Progenitor cell of endocrine pancreas (in vitro differentiated cells): ENCODE results near the gene ATM. TPM values are rescaled to one million over a fixed set of nuclear protein-coding genes. Genes with fewer than 3 reads are reported as not detected.

Experiments
- DNase-seq: peaks from one replicate; pipeline ENCODE4 v3.0.0; 2021; ENCODE audit warnings: low spot score; ENCODE audit not compliant: unreplicated experiment
- H3K27ac Mint-ChIP-seq: 2 replicates; pipeline ENCODE4 v1.8.0; 2021; ENCODE audit warnings: mild to moderate bottlenecking, moderate library complexity, mixed read lengths
- H3K27me3 Mint-ChIP-seq: 2 replicates; pipeline ENCODE4 v1.8.0; 2021; ENCODE audit warnings: mixed read lengths
- H3K36me3 Mint-ChIP-seq: 2 replicates; pipeline ENCODE4 v1.8.0; 2022; ENCODE audit warnings: mixed read lengths; ENCODE audit not compliant: insufficient read depth
- H3K4me1 Mint-ChIP-seq: 2 replicates; pipeline ENCODE4 v1.8.0; 2021; ENCODE audit warnings: low read depth, mixed read lengths
- H3K4me3 Mint-ChIP-seq: 2 replicates; pipeline ENCODE4 v1.8.0; 2021; ENCODE audit warnings: low read depth, mild to moderate bottlenecking, moderate library complexity, mixed read lengths
- H3K9me3 Mint-ChIP-seq: 2 replicates; pipeline ENCODE4 v1.8.0; 2021; ENCODE audit warnings: low read depth, mixed read lengths
- total RNA-seq: library from RNA; stranded (reverse); gene quantifications from 2 replicates; pipeline ENCODE4 v1.2.1, GENCODE V29; 2021
- TF ChIP-seq, protein P1 (sequence below): fragments of 200-600 bp; sonication (generic); IDR thresholded peaks from one replicate; pipeline ENCODE4 v1.5.0; 2021; ENCODE audit warnings: antibody characterized with exemption, mild to moderate bottlenecking; ENCODE audit not compliant: unreplicated experiment

ATM gene
- total RNA-seq, 1 donor from 2014 or later: 79.2 TPM

GRCh38 chr11:108221371-108221770 lies 1.5 kb upstream of the ATM start:
- no peaks in the 10 kb centered on the region for H3K9me3 Mint-ChIP-seq
- H3K4me1 Mint-ChIP-seq: peaks cover 31% of the 10 kb centered on the region
- DNase-seq: no peak
- no peak overlapping the region for H3K4me3 Mint-ChIP-seq
- H3K27ac Mint-ChIP-seq: no peak overlapping the region
- no peaks in the 10 kb centered on the region for H3K27me3 Mint-ChIP-seq
- TF ChIP-seq, protein P1, sequence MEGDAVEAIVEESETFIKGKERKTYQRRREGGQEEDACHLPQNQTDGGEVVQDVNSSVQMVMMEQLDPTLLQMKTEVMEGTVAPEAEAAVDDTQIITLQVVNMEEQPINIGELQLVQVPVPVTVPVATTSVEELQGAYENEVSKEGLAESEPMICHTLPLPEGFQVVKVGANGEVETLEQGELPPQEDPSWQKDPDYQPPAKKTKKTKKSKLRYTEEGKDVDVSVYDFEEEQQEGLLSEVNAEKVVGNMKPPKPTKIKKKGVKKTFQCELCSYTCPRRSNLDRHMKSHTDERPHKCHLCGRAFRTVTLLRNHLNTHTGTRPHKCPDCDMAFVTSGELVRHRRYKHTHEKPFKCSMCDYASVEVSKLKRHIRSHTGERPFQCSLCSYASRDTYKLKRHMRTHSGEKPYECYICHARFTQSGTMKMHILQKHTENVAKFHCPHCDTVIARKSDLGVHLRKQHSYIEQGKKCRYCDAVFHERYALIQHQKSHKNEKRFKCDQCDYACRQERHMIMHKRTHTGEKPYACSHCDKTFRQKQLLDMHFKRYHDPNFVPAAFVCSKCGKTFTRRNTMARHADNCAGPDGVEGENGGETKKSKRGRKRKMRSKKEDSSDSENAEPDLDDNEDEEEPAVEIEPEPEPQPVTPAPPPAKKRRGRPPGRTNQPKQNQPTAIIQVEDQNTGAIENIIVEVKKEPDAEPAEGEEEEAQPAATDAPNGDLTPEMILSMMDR: no peak
- peaks cover 3% of the 10 kb centered on the region for H3K36me3 Mint-ChIP-seq

GRCh38 chr11:108221911-108222573 lies 825 bp upstream of the ATM start:
- H3K27ac Mint-ChIP-seq: no peak overlapping the region
- no peaks in the 10 kb centered on the region for H3K9me3 Mint-ChIP-seq
- DNase-seq: no peak
- no peak overlapping the region for H3K4me3 Mint-ChIP-seq
- TF ChIP-seq, protein P1: no peak
- no peaks in the 10 kb centered on the region for H3K27me3 Mint-ChIP-seq
- peaks cover 31% of the 10 kb centered on the region for H3K4me1 Mint-ChIP-seq
- peaks cover 3% of the 10 kb centered on the region for H3K36me3 Mint-ChIP-seq

GRCh38 chr11:108223348-108224149 lies 682 bp downstream of the ATM start:
- no peaks in the 10 kb centered on the region for H3K9me3 Mint-ChIP-seq
- H3K4me1 Mint-ChIP-seq: peaks cover 29% of the 10 kb centered on the region
- peaks cover 4% of the 10 kb centered on the region for H3K36me3 Mint-ChIP-seq
- TF ChIP-seq, protein P1: no peak
- DNase-seq: no peak
- no peak overlapping the region for H3K4me3 Mint-ChIP-seq
- H3K27me3 Mint-ChIP-seq: no peaks in the 10 kb centered on the region
- no peak overlapping the region for H3K27ac Mint-ChIP-seq

DNA sequence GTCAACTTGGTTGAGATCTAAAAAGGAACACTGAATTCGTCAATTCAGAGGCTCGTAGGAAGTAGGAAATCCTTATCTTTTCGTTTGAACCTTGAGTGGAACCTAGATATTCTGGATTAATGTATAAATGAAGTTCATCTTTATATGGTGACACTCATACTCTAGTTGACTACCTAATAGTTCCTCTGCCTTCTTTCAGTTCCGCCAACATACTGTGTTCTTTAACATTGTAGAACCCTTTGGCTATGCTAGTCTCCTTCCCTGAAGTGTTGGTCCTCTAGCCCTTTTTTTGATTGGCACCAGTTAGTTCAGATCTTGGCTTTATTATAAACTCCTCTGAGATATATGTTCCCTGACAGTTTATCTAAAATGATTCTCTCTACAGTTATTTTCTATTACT lies 1.5 kb downstream of the ATM start:
- TF ChIP-seq, protein P1: no peak
- H3K9me3 Mint-ChIP-seq: no peaks in the 10 kb centered on the region
- no peak overlapping the region for H3K4me3 Mint-ChIP-seq
- peaks cover 6% of the 10 kb centered on the region for H3K36me3 Mint-ChIP-seq
- H3K27me3 Mint-ChIP-seq: no peaks in the 10 kb centered on the region
- DNase-seq: no peak
- H3K27ac Mint-ChIP-seq: no peak overlapping the region
- H3K4me1 Mint-ChIP-seq: peaks cover 24% of the 10 kb centered on the region

DNA sequence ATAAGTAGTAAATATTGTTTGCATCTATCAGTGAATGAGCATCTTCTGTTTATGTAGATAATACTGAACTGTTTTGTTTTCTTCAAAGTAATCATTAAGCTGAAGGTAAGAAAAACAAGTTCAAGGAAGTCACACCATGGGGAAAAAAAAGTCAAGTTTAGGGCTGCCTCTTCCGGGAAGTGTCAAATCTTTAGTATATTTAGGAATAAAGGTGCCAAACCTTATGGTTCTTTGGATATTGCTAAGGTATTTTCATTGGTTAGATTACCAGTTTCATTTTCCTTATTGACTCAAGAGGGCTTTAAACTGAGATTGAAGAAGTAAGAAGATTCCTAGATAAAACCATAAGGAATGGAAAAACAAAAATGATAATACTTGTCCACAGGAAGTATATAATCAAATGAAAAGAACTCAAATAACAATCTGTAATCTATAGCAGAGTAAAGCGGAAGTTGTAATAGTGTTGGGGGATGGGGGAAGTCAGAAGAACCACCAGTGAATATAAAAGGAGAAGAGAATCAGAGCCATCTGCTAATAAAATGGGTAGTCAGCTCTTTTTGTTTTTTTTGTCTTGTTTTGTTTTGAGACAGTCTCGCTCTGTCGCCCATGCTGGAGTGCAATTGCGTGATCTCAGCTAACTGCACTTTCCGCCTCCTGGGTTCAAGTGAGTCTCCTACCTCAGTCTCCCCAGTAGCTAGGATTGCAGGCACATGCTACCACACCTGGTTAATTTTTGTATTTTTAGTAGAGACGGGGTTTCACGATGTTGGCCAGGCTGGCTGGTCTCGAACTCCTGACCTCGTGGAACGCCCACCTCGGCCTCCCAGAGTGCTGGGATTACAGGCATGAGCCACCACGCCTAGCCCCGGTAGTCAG lies 2.3 kb downstream of the ATM start:
- DNase-seq: no peak
- Mint-ChIP-seq H3K27ac (no peak overlapping the region), H3K9me3 (no peaks in the 10 kb centered on the region), H3K4me1 (peaks cover 20% of the 10 kb centered on the region), H3K4me3 (no peak overlapping the region), H3K27me3 (no peaks in the 10 kb centered on the region), H3K36me3 (peaks cover 4% of the 10 kb centered on the region)
- TF ChIP-seq, protein P1: no peak
